ENCODE data around the gene SNED1.

SNED1 gene

DNA sequence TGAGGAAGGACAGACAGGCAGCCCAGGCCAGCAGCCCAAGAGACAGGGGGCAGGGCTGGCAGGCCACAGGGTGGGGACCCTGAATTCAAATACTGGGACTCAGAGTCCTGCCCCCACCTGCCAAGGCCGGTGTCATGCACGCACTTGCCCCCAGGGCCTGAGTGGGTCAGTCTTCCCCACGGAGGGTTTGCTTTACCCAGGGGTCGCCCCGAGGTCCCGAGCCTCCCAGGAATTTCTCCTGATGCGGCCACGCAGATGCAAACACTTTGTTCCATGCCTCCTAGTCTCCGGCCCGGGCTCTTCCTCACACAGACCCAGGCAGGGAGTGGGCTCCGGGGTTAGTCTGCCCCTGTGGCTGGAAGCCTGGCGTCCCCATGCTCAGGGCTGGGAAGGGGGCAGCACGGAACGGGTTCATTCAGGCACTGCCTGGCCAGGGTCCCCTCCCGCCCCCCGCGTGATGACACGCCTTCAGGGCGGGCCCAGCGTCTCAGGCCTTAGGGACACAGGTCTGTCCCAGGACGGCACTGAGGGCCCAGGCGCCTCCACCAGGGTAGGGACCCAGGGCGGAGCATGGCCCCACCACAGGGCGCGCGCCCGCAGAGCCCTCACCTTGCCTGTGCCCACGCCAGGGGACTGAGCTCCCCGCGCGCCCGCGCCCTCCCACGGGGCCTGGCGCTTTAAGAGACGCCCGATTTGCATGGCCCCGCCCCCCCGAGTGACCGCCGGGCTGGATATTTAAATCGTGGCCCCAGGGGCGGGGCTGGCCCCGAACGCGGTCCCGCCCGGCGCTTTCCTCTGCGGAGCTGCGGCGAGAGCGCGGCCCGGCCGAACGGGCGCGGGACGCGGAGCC, at the start of gene SNED1:
Gene SNED1 (plus strand): TSS at position 763 of the 850 bp plus-strand sequence. CDS start 220 bp downstream, outside the sequence.
- DNase-seq = peak; percentile 18 to 35

DNA sequence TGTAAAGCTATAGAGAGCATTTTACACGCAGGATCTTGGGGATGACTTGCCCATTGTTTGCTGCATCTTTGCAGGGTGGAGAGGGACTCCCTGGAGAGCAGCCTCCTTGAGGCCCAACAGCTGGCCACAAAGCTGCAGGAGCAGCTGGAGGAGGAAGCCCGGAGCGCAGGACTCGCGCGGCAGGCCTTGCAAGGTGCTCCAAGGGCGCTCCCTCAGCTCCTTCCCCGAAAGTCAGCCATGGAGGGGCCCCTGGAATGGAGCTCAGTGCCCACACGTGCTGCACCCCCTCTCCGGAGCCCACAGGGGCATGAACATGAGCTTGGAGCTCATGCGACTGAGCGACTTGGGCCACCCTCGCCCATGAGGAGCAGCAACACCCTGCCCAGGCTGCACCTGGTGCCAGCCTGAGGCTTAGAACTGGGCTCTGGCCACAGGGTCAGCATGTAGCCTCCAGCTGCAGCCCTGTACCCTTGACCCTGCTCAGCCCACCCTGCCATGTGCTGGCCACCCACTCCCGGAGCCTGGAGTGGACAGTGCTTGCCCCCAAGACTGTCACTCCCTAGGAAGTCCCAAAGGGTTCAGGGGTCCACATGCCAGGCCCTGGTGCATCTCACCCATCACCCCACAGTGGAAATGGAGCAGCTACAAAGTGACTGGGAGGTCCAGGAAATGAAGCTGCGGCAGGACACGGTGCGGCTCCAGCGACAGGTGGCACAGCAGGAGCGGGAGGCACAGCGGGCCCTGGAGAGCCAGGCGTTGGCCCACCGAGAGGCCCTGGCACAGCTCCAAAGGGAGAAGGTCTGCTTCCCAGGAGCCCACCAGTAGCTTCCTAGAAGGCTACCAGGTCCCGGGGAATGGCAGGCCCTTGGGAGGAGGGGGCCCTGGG, 49.3 kb upstream of the SNED1 start:
- DNase-seq = no peak

DNA sequence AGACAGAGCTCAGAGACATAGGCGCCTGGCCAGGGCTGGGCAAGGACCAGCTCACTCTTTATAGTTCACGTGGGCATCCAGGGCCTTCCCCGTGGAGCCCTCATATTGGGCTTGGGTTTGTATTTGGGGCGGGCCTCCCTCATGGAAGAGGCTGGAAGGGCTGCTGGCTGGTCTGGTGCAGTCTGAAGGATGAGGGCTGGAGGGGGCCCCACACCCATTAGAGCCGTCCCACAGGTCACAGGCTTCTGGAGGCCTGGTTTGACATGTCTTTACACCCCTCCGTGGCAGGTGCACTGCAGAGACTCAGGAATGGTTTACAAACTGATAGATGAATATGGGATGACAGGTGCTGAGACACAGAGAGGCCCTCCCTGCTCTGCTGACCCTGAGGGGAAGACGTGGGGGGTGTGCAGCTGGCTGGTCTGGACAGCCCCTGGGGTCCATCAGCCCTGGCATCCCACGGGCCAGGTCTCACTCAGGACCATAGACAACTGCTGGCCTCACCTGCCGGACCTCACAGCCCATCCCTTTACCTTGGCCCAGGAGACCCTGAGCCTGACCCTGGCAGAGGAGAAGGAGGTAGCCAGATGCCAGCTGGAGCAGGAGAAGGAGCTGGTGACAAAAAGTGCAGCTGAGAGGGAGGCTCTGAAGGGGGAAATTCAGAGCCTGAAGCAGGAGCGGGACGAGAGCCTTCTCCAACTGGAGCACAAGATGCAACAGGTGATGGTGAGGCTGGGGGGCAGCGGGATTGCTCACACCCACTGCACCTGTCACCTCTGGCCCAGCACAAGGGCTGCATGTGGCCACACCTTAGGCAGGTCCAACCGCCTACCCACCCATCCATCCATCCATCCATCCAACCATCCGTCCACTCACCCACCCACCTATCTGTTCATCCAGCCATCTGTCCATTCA, 48.4 kb upstream of the SNED1 start:
- no peak for DNase-seq

DNA sequence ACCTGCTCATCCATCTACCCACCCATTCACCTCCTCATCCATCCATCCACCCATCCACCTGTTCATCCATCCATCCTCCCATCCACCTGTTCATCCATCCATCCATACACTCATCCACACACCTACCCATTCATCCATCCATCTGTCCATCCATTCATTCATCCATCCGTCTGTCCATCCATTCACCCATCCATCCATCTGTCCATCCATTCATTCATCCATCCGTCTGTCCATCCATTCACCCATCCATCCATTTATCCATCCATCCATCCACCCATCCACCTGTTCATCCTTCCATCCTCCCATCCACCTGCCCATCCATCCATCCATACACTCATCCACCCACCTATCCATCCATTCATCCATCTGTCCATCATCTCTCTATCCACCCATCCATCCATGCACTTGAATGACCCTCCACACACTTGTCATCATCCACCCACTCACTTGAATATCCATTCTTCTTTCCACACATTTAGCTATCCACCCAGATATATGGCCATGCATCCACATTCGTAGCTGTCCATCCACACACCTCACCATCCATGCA, 47.3 kb upstream of the SNED1 start:
- DNase-seq = no peak

DNA sequence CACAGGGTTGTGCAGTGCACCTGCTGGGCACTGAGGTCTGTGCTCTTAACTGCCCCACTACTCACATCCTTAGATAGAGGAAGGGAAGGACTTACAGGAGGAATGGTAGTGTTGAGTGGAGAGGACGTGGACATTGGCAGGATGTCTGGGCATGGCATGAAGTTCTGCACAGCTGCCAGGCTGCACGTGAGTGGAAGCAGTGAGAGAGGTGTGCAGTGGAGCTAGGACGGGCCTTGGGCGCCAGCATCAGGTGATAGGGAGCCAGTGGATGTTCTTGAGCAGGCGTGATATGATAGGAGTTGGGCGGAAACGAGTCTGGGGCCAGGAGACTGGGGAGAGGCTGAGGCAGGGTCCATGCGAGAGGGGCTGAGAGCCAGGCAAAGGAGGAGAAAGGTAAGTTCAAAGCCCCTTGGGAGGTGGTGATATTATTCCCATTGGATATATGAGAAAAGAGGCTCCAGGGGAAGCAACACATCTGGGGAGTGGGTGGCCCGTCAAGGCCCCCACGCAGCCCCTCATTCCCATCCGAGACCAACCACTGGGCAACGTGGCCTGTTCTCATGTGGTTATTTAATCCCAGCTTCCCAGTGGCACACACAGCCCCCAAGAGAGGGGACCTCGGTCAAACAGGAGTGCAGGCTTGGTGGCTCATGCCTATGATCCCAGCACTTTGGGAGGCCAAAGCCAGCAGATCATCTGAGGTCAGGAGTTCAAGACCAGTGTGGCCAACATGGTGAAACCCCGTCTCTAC, 45.7 kb upstream of the SNED1 start:
- no peak for DNase-seq

DNA sequence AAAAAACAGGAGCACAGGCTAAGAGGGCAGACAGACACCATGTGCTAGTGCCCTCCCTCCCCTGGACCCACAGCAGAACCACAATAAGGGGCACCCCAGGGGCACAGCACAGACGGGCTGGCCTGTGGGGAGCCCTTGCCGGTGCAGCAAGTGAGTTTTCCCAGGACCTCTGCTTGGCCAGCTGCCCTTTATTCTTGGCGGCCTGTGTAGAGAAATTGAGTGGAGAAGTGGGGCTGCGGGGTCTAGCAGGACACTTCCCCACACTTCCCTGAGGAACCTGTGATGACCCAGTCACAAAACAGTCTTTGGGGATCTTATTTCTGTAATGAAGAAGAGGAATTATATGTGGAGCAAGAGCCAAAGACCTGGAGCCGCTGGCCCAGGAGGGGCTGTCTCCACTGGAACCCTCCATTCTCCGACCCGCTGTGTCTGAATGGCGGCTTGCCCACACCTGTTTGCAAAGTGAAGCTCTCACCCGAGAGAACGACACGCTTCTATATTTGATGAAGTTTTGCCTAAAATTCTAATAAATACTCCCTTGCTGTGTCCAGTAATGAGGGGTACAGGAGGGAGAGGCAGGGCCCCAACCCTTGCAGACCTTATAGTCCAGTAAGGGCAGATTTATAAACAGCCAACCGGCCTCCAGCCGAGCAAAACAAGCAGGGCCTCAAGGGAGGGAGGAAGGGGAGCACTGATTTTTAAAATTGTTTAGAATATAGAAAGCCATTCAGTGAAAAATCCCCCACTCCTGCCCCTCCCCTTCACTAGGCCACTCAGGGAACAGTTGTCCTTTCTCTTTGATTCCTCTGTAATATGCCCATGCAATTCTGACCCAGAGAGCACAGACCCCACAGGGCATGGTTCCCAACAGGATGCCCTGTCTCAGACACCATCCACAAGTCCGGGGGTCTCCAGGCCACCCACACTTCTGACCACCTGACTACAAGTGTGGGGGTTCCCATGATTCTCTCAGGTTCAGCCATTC, 44.7 kb upstream of the SNED1 start:
- no peak for DNase-seq

DNA sequence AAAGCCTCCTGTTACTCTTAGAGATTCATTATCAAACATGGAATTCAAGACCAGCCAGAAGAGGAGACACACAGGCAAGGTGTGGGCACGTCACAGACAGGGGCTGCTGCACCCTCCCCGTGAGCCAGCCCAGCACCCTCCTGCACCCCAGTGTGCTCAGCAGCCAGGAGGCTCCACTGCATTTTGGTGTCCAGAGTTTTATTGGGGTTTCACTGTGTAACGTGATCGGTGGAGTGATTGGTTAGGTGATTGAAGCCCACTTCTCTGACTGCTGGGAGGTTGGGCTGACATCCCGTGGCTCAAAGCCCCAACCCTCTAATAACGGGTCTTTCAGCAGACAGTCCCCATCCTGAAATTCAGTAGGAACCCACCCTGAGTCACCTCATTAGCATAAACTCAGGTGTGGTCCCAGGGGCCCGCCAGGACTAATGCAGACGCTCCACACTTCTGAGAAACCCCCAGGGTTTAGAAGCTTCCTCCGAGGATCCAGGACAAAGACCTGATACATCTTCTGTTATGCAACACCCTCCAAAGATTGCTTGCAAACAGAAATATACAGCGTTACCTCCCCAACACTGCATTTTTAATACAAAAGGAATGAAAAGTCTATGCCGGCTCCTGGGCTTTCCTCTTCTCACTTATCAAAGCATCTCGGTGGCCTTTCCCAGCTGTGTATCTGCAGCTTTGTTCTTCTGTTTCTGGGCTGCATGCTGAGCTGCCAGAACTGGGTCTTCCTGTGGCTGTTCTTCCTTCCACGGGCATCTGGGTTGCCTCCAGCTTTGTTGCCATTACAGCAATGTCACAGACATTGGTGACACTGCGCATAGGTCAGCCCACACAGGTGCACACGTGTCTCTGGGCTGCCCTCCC, 43.7 kb upstream of the SNED1 start:
- DNase-seq = no peak

DNA sequence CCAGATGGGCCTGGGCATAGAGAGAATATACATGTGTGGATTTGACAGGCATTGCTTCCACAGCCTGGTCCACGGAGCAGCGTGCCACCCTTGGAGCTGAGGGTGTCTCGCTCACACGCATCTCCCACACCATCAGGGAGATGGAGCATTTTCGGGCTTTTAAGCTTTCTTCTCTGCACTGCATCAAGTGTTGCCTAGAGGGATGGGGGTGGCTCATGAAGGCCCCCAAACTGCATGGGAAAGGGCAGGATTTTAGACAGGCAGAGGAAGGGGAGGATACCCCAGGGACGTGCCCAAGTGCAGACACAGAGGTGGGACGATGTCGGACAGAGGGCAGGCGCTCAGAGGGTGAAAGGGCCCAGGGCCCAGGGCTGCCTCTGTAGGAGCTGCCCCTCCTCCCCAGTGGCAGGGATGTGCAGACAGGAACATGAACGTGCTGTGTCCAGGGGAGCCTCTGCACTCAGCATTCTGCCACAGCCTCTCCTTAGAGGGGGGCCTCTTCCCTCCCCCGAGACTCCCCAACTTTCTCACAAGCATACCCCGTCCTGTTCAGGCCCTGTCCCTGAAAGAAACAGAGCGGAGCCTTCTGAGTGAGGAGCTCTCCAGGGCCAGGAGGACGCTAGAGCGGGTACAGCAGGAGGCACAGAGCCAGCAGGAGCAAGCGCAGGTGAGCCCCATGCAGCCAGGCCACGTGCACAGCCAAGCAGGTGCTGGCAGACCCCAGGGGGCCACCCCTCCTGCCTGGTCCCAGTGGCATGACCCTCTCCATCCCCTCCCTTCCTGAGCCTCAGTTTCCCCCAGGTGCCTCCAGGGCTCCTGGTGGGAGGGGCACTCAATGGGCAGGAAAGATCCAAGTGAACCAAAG, 42.9 kb upstream of the SNED1 start:
- no peak for DNase-seq

DNA sequence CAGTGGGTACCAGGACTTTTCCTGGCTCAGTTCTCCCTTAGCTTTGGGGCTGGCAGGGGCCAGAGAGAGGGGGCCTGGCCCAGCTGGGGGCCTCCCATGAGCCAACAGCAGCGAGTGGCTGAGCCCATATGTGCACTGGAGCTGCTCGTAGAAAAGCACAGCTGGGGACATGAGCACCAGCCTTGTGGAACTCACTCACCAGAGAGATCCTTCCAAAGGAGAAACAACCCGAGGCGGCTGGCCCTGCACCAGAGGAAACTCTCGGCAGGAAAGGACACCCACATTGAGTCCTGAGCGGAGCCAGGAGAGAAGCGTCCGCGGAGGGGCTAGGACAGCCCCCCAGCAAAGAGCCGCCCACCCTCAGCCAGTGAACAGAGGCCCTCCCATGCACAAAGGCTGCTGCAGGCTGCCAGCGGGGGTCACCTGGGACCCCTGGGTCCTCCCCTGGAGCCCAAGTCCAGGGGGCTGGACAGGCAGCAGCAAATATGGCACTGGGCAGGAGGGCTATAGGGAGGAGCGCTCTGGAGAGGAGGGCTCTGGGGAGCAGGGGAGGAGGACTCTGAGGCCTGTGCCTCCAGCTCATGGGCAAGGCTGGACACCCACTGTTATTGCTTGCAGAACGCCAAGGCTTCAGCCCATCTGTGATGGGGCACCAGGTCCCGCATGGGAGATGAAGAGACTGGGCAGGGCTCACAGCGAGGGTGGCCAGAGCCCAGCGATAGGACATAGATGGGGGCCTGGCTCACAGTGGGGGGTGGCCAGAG, 42.1 kb upstream of the SNED1 start:
- DNase-seq = no peak

DNA sequence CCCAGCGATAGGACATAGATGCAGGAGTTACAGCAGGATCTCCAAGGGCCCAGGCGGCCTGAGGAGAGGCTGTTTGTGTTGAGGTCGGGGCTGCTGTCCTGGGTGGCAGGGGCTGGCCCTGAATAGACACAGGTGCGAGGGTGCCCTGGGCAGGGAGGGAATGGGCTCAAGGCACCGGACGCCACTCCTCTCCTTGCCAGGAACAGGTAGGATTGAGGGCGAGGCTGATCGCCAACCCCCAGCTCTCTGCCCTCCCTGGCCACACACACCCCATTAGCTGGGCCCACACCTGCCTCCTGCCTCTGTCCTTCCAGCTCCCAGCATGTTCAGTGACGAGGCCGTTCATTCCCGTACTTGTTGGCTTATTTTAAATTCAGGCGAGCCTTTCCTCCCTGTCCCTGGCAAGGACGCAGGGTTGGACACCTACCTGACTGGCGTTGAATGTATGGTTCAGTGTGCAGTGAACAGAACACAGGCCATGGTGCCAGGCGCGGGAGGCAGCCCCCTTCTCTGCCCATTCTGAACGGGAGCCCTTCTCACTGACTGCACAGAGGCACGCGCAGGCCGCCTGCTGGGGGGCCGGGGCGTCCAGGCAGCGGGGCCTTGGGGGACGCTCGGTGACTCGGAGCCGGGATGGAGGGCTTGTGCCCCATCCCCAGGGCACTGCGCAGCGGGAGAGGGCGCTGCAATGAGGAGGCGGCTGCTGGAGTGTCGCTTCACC, 41.3 kb upstream of the SNED1 start:
- DNase-seq = no peak

DNA sequence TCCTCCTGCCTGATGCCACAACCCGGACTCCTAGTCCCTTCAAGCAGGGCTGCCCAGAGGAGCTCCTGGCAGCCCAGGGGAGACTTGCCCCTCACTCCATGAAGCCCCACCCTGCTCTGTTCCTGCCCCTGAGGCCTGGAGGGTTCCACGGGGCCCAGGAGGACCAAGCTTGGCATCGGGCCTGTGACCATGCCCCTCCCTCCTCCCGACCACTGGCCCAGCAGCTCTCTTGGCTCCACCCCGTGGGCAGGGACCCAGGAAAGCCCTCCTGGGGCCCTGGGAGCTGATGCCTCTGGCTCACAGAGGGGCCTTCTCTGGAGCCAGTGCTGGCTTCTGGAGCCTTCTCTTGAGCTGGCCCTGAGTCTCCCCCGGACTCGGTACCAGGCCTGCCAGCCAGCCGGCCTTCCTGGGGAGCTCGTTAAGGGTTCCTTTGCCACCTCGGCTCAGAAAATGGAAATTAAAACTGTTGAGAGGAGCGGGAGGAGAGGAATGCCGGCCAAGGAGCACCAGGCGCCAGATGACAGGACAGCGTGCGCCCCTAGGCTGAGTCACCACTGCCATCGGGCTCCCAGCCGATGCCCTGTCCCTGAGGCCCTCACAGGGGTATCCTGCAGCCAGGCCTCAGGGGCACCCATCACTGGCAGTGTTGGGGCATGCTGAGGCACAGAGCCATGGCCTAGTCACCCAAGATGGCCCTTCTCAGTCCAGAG, 40.6 kb upstream of the SNED1 start:
- no peak for DNase-seq

DNA sequence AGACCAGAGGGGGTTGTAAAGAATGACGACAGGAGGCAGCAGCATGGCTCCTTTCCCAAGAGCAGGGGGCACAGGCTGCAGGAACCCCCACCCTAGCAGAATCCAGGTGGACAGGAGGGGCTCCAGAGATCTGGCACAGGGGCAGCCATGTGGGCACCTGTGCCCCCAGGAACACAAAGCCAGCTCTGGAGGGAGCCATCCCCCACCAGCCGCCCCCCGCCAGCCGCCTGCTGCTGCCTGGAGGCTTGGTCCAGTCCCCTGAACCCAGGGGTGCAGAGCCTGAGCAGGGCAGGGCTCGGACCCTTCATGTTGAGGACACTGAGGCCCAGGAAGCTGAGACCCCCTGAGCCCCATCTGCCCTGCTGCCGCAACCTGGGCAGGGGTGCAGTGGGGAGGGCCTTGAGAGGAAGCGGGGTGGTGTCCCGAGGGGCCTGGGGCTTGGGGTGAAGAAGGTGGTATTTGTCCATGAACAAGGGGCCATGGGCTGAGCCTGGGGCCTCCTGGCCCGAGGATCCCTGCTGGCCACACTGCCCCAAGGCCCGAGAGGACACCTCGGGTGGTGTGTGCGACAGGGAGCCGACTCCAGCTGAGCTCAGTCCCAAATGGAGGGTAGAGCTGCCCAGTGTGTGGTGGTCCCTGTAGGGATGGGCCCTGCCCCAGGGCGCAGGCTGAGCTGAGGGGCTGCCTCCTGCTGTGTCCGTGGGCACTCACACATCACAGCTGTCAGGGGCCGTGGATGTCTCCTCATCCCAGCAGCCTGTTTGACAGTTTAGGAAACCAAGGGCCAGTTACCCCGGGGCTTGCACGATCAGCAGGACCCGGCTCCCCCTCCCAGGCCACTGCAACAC, 39.8 kb upstream of the SNED1 start:
- DNase-seq = no peak

DNA sequence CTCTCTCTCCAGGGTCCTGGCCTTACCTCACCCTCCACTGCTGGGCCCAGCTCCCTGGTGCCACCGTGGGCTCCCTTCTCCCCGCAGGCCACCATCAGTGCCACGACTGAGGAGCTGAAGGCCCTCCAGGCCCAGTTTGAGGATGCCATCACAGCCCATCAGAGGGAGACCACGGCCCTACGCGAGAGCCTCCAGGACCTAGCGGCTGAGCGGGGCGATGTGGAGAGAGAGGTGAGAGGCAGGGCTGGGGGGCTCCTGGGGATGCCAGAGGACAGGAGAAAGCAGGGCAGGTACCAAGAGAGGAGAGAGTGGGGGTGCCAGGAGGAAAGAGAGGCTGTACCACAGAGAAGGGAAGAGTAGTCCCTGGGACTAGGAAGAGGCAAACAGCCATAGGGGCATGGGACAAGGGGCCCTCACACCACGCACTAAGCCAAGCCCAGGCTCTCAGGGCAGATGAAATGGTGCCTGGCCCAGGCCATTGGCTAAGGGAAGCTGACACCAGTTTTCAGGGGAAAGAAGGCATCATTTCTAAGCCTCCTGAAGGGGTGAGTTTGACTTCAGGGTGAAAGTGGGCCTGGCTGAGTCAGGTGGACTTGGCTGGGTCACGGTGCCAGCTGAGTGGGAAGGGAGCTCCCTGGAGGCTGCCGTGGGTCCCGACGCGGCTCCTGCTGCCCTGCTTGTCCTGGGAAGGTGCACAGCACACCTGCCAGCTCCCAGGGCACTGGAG, 39.0 kb upstream of the SNED1 start:
- DNase-seq = no peak

DNA sequence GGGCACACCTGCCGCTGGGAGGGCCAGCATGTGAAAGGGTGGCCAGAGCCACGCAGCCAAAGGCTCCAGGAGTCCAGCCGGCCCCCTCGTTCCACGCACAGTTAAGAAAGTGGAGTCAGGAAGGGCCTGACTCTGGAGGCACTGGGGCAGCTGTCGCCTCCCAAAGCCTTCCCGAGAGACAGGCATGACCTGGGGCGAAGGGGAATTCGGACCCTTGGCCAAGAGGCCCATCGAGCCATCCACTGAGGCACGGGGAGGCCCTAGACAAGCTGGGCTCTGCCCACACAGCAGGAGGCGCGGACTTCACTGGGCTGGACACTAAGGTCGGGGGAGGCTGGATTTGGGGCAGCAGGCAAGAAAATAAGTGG, 38.5 kb upstream of the SNED1 start:
- no peak for DNase-seq
